Esophagus muscularis mucosa (tissue), 3 donors: ENCODE data around the gene OR12D1.

Experiments used
- CTCF ChIP-seq, 3 experiments: fragments of 200-600 bp in 2 of 3; fragments of 450-650 bp in 1 of 3; sonication (generic) in 2 of 3; IDR thresholded peaks; one replicate each; pipeline ENCODE4 v1.5.1; 2017 to 2019; ENCODE audit warnings: antibody characterized with exemption in 3 of 3, mild to moderate bottlenecking in 2 of 3, moderate library complexity in 1 of 3
- POLR2AphosphoS5 ChIP-seq, 2 donors: sonication (generic); formaldehyde crosslinking; IDR thresholded peaks; one replicate each; pipeline ENCODE4 v1.6.1; 2017; ENCODE audit warnings: antibody characterized with exemption in 2 of 2

DNA sequence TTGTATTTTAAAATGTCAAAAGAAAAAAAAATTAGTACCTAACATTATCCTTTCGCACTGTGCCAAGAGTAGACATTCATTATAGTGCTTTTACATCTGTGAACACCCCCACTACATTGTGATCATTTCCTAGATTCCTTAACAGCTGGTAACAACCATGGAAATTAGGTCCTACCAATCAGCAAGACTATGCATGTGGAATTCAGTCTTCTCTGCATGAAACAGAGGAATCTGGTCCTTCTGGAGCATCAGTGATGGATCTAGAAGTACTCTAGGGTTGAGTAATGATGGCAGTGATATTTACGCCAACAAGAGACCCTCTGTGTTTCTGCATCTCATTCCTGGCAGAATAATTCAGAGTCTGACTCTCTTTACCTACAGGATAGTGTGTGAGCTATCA is 9.4 kb downstream of the OR12D1 start:
- TF ChIP-seq CTCF (IDR thresholded peaks at IDR 0.05) (no peak), POLR2AphosphoS5 (IDR thresholded peaks at IDR 0.05) (no peak)
